ENCODE measurements around the gene LRRC1. TPM values are rescaled to one million over a fixed set of nuclear protein-coding genes. Genes with fewer than 3 reads are reported as not detected.

Gene LRRC1
- 4.7 to 6.3 TPM (median 5.8 TPM) in 5 replicates for total RNA-seq (2022; extraction: Qiagen RNA extraction; ENCODE audit: low read depth)

GRCh38 chr6:53794720-53795339 is at the start of gene LRRC1:
TSS of gene LRRC1 (plus strand) at chr6:53795005. CDS start at chr6:53795257, 252 bp downstream.

Other genes with a start within 250 kb of the LRRC1 start
- gene GCLC, start 249.9 kb upstream of the LRRC1 start, total RNA-seq (2022; extraction: Qiagen RNA extraction; ENCODE audit: low read depth): 98.8 to 132 TPM (median 109 TPM) in 5 replicates
- gene KLHL31, start 129.2 kb upstream of the LRRC1 start, total RNA-seq (2022; extraction: Qiagen RNA extraction; ENCODE audit: low read depth): 0.05 to 0.07 TPM (median 0.06 TPM) in 4 of 5 replicates, not detected in the other

Measured in A549 treated with GW870086 at 1 μM for 4 hours (cell line).